Sigmoid colon (tissue), 4 donors: ENCODE measurements around the gene FBP1.

Experiments
- EP300 ChIP-seq, 4 donors: sonication (generic); formaldehyde crosslinking; IDR thresholded peaks; one replicate each; pipeline ENCODE4 v1.6.1; 2017; ENCODE audit warnings: antibody characterized with exemption in 4 of 4
- POLR2A ChIP-seq, 2 donors: fragments of 450-650 bp; IDR thresholded peaks; one replicate each; pipeline ENCODE4 v1.6.1; 2016; ENCODE audit warnings: antibody characterized with exemption in 2 of 2, mild to moderate bottlenecking in 2 of 2, moderate library complexity in 2 of 2
- TF ChIP-seq, protein P1 (sequence below), 4 experiments: fragments of 450-650 bp in 3 of 4; fragments of 200-600 bp in 1 of 4; IDR thresholded peaks; one replicate each; pipeline ENCODE4 v1.5.1; 2016 to 2019; ENCODE audit warnings: antibody characterized with exemption in 4 of 4, mild to moderate bottlenecking in 3 of 4, moderate library complexity in 2 of 4

GRCh38 chr9:94681508-94681907 lies 42.2 kb upstream of the FBP1 start:
- TF ChIP-seq, protein P1, sequence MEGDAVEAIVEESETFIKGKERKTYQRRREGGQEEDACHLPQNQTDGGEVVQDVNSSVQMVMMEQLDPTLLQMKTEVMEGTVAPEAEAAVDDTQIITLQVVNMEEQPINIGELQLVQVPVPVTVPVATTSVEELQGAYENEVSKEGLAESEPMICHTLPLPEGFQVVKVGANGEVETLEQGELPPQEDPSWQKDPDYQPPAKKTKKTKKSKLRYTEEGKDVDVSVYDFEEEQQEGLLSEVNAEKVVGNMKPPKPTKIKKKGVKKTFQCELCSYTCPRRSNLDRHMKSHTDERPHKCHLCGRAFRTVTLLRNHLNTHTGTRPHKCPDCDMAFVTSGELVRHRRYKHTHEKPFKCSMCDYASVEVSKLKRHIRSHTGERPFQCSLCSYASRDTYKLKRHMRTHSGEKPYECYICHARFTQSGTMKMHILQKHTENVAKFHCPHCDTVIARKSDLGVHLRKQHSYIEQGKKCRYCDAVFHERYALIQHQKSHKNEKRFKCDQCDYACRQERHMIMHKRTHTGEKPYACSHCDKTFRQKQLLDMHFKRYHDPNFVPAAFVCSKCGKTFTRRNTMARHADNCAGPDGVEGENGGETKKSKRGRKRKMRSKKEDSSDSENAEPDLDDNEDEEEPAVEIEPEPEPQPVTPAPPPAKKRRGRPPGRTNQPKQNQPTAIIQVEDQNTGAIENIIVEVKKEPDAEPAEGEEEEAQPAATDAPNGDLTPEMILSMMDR (IDR thresholded peaks at IDR 0.05), result peak; percentile 60 to 74 (median 66)
- no peak for TF ChIP-seq EP300 (IDR thresholded peaks at IDR 0.05)
- no peak for TF ChIP-seq POLR2A (IDR thresholded peaks at IDR 0.05)
